RWPE2 (cell line): ENCODE measurements around the gene TBK1.

Source experiments
- ATAC-seq: fragments of 200-7000 bp; cut with Tn5 transposase; 3 replicates; pipeline ENCODE4 v1.9.1; 2021; ENCODE audit warnings: low read depth
- DNase-seq: peaks from one replicate; pipeline ENCODE4 v3.0.0-alpha.2; 2020; ENCODE audit warnings: low spot score
- H3K27ac ChIP-seq: fragments of 450-650 bp; 2 replicates; pipeline ENCODE4 v1.5.1; 2017; ENCODE audit warnings: mild to moderate bottlenecking; ENCODE audit not compliant: poor library complexity, severe bottlenecking
- H3K27me3 ChIP-seq: fragments of 250-450 bp; sonication (Bioruptor Pico); 2 replicates; pipeline ENCODE4 v1.5.1; 2021; ENCODE audit warnings: mild to moderate bottlenecking, moderate library complexity; ENCODE audit not compliant: insufficient read depth, poor library complexity, severe bottlenecking
- H3K36me3 ChIP-seq: fragments of 250-450 bp; sonication (Bioruptor Pico); 2 replicates; pipeline ENCODE4 v1.5.1; 2020; ENCODE audit warnings: low read depth, mild to moderate bottlenecking, moderate library complexity
- H3K4me1 ChIP-seq: fragments of 250-450 bp; sonication (Bioruptor Pico); 2 replicates; pipeline ENCODE4 v1.5.1; 2021; ENCODE audit warnings: mild to moderate bottlenecking, moderate library complexity; ENCODE audit not compliant: insufficient read depth, poor library complexity, severe bottlenecking
- H3K4me3 ChIP-seq: fragments of 250-450 bp; sonication (Bioruptor Pico); 2 replicates; pipeline ENCODE4 v1.5.1; 2021; ENCODE audit warnings: mild to moderate bottlenecking, moderate library complexity; ENCODE audit not compliant: severe bottlenecking
- H3K9me3 ChIP-seq: fragments of 250-450 bp; sonication (Bioruptor Pico); 2 replicates; pipeline ENCODE4 v1.5.1; 2021; ENCODE audit warnings: mild to moderate bottlenecking, moderate library complexity; ENCODE audit not compliant: severe bottlenecking
- TF ChIP-seq, protein P1 (sequence below): fragments of 450-650 bp; IDR thresholded peaks from one replicate; pipeline ENCODE4 v1.5.1; 2017; ENCODE audit warnings: mild to moderate bottlenecking, moderate library complexity; ENCODE audit not compliant: poor library complexity, severe bottlenecking

The TBK1 gene

GRCh38 chr12:64476844-64477243, 24.9 kb downstream of the TBK1 start:
- H3K36me3 ChIP-seq, result peaks cover 86% of the 10 kb centered on the region
- H3K9me3 ChIP-seq, result no peaks in the 10 kb centered on the region
- ATAC-seq, result no peak
- no peaks in the 10 kb centered on the region for H3K27me3 ChIP-seq
- TF ChIP-seq, protein P1, sequence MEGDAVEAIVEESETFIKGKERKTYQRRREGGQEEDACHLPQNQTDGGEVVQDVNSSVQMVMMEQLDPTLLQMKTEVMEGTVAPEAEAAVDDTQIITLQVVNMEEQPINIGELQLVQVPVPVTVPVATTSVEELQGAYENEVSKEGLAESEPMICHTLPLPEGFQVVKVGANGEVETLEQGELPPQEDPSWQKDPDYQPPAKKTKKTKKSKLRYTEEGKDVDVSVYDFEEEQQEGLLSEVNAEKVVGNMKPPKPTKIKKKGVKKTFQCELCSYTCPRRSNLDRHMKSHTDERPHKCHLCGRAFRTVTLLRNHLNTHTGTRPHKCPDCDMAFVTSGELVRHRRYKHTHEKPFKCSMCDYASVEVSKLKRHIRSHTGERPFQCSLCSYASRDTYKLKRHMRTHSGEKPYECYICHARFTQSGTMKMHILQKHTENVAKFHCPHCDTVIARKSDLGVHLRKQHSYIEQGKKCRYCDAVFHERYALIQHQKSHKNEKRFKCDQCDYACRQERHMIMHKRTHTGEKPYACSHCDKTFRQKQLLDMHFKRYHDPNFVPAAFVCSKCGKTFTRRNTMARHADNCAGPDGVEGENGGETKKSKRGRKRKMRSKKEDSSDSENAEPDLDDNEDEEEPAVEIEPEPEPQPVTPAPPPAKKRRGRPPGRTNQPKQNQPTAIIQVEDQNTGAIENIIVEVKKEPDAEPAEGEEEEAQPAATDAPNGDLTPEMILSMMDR, result no peak
- no peak overlapping the region for H3K4me3 ChIP-seq
- no peak for DNase-seq
- H3K27ac ChIP-seq, result no peak overlapping the region
- H3K4me1 ChIP-seq, result peaks cover 4% of the 10 kb centered on the region

GRCh38 chr12:64478661-64479060, 26.7 kb downstream of the TBK1 start:
- H3K9me3 ChIP-seq, result no peaks in the 10 kb centered on the region
- H3K27ac ChIP-seq, result no peak overlapping the region
- H3K4me3 ChIP-seq, result no peak overlapping the region
- DNase-seq (no peak), ATAC-seq (no peak)
- peaks cover 88% of the 10 kb centered on the region for H3K36me3 ChIP-seq
- peaks cover 4% of the 10 kb centered on the region for H3K4me1 ChIP-seq
- TF ChIP-seq, protein P1, result no peak
- no peaks in the 10 kb centered on the region for H3K27me3 ChIP-seq

DNA sequence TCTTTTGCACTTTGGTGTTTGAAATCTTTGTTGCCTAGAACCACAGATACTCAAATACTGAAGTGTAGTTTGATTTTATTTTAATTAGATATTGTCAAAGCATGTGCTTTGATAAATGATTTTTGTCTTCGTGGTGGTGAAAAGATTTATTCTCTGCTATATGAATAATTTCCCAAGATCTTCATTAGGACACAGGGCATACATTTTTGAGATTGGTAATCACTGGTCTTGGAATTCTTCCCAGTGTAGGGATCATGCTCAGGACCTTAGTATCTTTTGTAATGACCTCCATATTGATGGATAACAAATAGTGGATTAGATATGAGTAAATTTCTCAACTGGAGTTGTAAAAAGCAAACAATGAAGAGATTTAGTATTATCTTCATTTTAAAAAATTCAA, 28.2 kb downstream of the TBK1 start:
- Histone ChIP-seq H3K27me3 (no peaks in the 10 kb centered on the region), H3K27ac (no peak overlapping the region), H3K4me3 (no peak overlapping the region), H3K4me1 (peaks cover 4% of the 10 kb centered on the region), H3K9me3 (no peaks in the 10 kb centered on the region), H3K36me3 (peaks cover 88% of the 10 kb centered on the region)
- TF ChIP-seq, protein P1, result no peak
- ATAC-seq (no peak), DNase-seq (no peak)

DNA sequence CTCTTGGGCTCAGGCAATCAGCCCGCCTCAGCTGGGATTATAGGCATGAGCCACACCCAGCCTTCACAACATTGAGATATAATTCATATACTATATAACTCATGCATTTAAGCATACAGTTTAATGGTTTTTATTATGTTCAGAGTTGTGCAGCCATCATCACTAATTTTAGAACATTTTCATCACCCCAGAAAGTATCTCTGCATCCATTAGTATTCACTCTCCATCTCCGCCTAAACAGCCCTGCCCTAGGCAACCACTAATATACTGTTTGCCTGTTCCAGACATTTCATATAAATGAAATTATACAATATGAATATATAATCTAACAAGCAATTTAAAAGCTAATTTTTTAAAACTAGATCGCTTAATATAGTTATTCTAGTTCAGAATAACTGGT, 34.7 kb downstream of the TBK1 start:
- no peak for ATAC-seq
- H3K4me1 ChIP-seq, result no peaks in the 10 kb centered on the region
- DNase-seq, result no peak
- TF ChIP-seq, protein P1, result no peak
- no peak overlapping the region for H3K4me3 ChIP-seq
- no peaks in the 10 kb centered on the region for H3K27me3 ChIP-seq
- peaks cover 95% of the 10 kb centered on the region for H3K36me3 ChIP-seq
- H3K9me3 ChIP-seq, result no peaks in the 10 kb centered on the region
- H3K27ac ChIP-seq, result no peak overlapping the region

GRCh38 chr12:64491718-64492117, 39.8 kb downstream of the TBK1 start:
- Histone ChIP-seq H3K36me3 (peaks cover 88% of the 10 kb centered on the region), H3K27ac (no peak overlapping the region)
- ATAC-seq, result no peak

More at GRCh38 chr12:64491718-64492117, 39.8 kb downstream of the TBK1 start:
- TF ChIP-seq, protein P1, result no peak
- Histone ChIP-seq H3K4me1 (no peaks in the 10 kb centered on the region), H3K27me3 (no peaks in the 10 kb centered on the region), H3K4me3 (no peak overlapping the region), H3K9me3 (no peaks in the 10 kb centered on the region)
- no peak for DNase-seq
